ENCODE data around the gene CALML4.
"Not testable (repeated sequence)": the region's sequence is repeated elsewhere in the genome, so short reads cannot be mapped to it uniquely, and the experiment has no call there.

GRCh38 chr15:68222432-68222743, 17.3 kb upstream of the CALML4 start:
- not testable (repeated sequence) for TF ChIP-seq JUNB (IDR thresholded peaks at IDR 0.05; ENCODE audit: unreplicated experiment); CTCF (conservative IDR thresholded peaks at IDR 0.05; ENCODE audit: low read depth in 2 of 2); EZH2phosphoT487 (IDR thresholded peaks at IDR 0.05; ENCODE audit: unreplicated experiment)
